ENCODE measurements around the gene HSPA1A. TPM values are rescaled to one million over a fixed set of nuclear protein-coding genes. Genes with fewer than 3 reads are reported as not detected.

Gene HSPA1A
- total and polyA plus RNA-seq, 9 of the 15 experiments (the other 6 are each of a cell fraction or from before 2014, with no cell fraction given): 2.2 to 273 (median 107) TPM

DNA sequence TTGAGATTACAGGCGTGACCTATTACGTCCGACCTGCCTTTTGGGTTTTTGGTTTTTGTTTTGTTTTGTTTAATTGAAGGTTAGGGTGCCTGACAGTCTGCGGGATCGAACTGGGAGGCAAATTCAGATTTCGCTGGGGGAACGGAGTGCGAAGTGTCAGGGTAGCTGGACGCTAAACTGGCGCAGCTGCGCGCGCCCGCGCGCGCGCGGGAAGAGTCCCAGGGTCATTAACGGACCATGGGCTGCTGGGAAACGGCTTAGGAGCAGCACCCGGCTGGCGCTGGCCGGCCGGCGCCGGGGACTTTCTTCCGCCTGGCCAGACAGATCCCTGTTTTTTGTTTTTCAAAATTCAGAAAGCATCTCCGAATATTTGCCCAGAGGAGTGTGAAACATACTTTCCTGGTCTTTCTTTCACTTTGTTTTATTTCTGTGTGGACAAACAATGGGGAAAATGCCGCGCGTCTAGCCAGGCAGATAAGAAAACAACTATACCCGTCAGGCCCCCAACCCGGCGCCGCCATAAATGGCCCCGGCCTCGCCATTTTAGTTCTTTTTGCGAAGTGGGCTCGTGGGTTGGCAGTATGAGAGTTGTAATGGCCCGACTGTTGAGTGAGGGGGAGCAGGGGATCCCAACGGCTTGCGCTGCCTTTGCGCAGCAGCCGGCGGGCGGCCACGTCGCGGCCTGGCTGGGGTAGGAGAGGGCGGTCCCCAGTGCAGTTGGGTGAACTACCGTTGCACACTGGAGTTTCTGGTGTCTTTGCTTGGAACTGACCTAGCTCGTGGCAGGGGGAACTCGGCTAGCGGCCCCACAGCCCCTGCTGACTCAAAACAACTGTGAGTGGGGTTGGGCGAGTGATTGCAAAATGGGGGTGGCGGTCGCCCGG lies 19.3 kb downstream of the HSPA1A start (continued):
- peak; percentile 100 for TF ChIP-seq AFF4 (CRISPR knock-in tag; IDR thresholded peaks at IDR 0.05)
- peak; percentile 100 for TF ChIP-seq POLR2G (IDR thresholded peaks at IDR 0.05; ENCODE audit: low read depth, low read length)
- TF ChIP-seq, protein P1, sequence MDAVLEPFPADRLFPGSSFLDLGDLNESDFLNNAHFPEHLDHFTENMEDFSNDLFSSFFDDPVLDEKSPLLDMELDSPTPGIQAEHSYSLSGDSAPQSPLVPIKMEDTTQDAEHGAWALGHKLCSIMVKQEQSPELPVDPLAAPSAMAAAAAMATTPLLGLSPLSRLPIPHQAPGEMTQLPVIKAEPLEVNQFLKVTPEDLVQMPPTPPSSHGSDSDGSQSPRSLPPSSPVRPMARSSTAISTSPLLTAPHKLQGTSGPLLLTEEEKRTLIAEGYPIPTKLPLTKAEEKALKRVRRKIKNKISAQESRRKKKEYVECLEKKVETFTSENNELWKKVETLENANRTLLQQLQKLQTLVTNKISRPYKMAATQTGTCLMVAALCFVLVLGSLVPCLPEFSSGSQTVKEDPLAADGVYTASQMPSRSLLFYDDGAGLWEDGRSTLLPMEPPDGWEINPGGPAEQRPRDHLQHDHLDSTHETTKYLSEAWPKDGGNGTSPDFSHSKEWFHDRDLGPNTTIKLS (IDR thresholded peaks at IDR 0.05; ENCODE audit: borderline replicate concordance, low read depth): peak; percentile 74
- peak; percentile 99 for TF ChIP-seq NBN (IDR thresholded peaks at IDR 0.05; ENCODE audit: low read depth)
- no peak for TF ChIP-seq TCF7 (IDR thresholded peaks at IDR 0.05; ENCODE audit: borderline replicate concordance)
- TF ChIP-seq ZNF717 (CRISPR knock-in tag; IDR thresholded peaks at IDR 0.05): 0 out of 2 replicates have a peak, but pooled peaks have one; percentile 91
- no peak for TF ChIP-seq MTA2 (IDR thresholded peaks at IDR 0.05; ENCODE audit: low read depth)
- TF ChIP-seq ARID2 (IDR thresholded peaks at IDR 0.05): peak; percentile 65
- no peak for TF ChIP-seq CBX8 (IDR thresholded peaks at IDR 0.05; ENCODE audit: borderline replicate concordance, extremely low read depth, low read depth, low read length, poor library complexity, severe bottlenecking)
- TF ChIP-seq IFI16 (CRISPR knock-in tag; IDR thresholded peaks at IDR 0.05): peak; percentile 65; the same call in 1 of the 2 replicates
- TF ChIP-seq SUPT5H (IDR thresholded peaks at IDR 0.05): peak; percentile 100
- TF ChIP-seq ZNF324 (CRISPR knock-in tag; IDR thresholded peaks at IDR 0.05): peak; percentile 46; the same call in 1 of the 2 replicates
- TF ChIP-seq POLR2AphosphoS5 (IDR thresholded peaks at IDR 0.05; ENCODE audit: control insufficient read depth, insufficient read depth, low read depth, low read length): peak; percentile 100
- TF ChIP-seq, protein P2, sequence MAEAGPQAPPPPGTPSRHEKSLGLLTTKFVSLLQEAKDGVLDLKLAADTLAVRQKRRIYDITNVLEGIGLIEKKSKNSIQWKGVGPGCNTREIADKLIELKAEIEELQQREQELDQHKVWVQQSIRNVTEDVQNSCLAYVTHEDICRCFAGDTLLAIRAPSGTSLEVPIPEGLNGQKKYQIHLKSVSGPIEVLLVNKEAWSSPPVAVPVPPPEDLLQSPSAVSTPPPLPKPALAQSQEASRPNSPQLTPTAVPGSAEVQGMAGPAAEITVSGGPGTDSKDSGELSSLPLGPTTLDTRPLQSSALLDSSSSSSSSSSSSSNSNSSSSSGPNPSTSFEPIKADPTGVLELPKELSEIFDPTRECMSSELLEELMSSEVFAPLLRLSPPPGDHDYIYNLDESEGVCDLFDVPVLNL (CRISPR knock-in tag; IDR thresholded peaks at IDR 0.05; ENCODE audit: low read depth): peak; percentile 85; the same call in 1 of the 2 replicates
- TF ChIP-seq ID3 (CRISPR knock-in tag; IDR thresholded peaks at IDR 0.05): 0 out of 2 replicates have a peak, but pooled peaks have one; percentile 65
- TF ChIP-seq ID3 (tag; IDR thresholded peaks at IDR 0.05): peak; percentile 59
- peak; percentile 90 for TF ChIP-seq MEF2D (tag; conservative IDR thresholded peaks at IDR 0.05; ENCODE audit: low read depth)
- TF ChIP-seq SMAD1 (IDR thresholded peaks at IDR 0.05; ENCODE audit: low read depth, low read length, partially characterized antibody): peak; percentile 96
- peak; percentile 99 for TF ChIP-seq CHD1 (IDR thresholded peaks at IDR 0.05; ENCODE audit: low read length)
- TF ChIP-seq CREM (IDR thresholded peaks at IDR 0.05; ENCODE audit: low read depth): peak; percentile 58
- TF ChIP-seq BMI1 (IDR thresholded peaks at IDR 0.05; ENCODE audit: low read length): no peak
